GM12873 (cell line): ENCODE data around the gene MED23.

ENCODE experiments used
- CTCF ChIP-seq: IDR thresholded peaks from 2 replicates; pipeline ENCODE4 v1.5.1; 2012; ENCODE audit warnings: low read depth, mild to moderate bottlenecking, moderate library complexity, low read length, control low read depth; ENCODE audit not compliant: insufficient read depth; ENCODE audit errors: missing control alignments

Gene MED23

GRCh38 chr6:131657222-131657621, 29.2 kb upstream of the MED23 start:
- TF ChIP-seq CTCF, result no peak

- no peak for TF ChIP-seq CTCF
Observed at GRCh38 chr6:131656667-131657066, 28.6 kb upstream of the MED23 start.

- TF ChIP-seq CTCF, result no peak
Observed at GRCh38 chr6:131655951-131656350, 27.9 kb upstream of the MED23 start.

GRCh38 chr6:131655387-131655786, 27.3 kb upstream of the MED23 start:
- no peak for TF ChIP-seq CTCF

GRCh38 chr6:131654326-131654725, 26.3 kb upstream of the MED23 start:
- TF ChIP-seq CTCF, result no peak

- TF ChIP-seq CTCF, result no peak
Observed at GRCh38 chr6:131652472-131652871, 24.4 kb upstream of the MED23 start.

GRCh38 chr6:131651782-131652181, 23.7 kb upstream of the MED23 start:
- no peak for TF ChIP-seq CTCF
